Tibial nerve (tissue), 4 donors: ENCODE results near the gene TMEM98. TPM values are rescaled to one million over a fixed set of nuclear protein-coding genes. Genes with fewer than 3 reads are reported as not detected.

Source experiments
- DNase-seq, 2 donors: peaks; one replicate each; pipeline ENCODE4 v3.0.0-alpha.2; 2019; ENCODE audit warnings: low spot score in 2 of 2
- H3K27ac ChIP-seq, 4 donors: fragments of 200-600 bp; sonication (generic) in 3 of 4; one replicate each; pipeline ENCODE4 v1.5.1; 2017 to 2019; ENCODE audit warnings: mild to moderate bottlenecking in 1 of 4
- H3K27me3 ChIP-seq, 2 donors: fragments of 200-600 bp; sonication (generic) in 1 of 2; one replicate each; pipeline versions ENCODE4 v1.5.1 to v1.6.0; 2017 to 2019
- H3K36me3 ChIP-seq, 3 donors: fragments of 200-600 bp; sonication (generic); one replicate each; pipeline ENCODE4 v1.5.1; 2018 to 2019
- H3K4me1 ChIP-seq, 4 donors: fragments of 200-600 bp; sonication (generic) in 3 of 4; one replicate each; pipeline ENCODE4 v1.5.1; 2017 to 2019
- H3K4me3 ChIP-seq, 4 donors: fragments of 200-600 bp; sonication (generic) in 3 of 4; one replicate each; pipeline ENCODE4 v1.5.1; 2017 to 2019; ENCODE audit warnings: mild to moderate bottlenecking in 1 of 4, moderate library complexity in 1 of 4
- H3K9me3 ChIP-seq, 4 donors: fragments of 200-600 bp; sonication (generic) in 3 of 4; one replicate each; pipeline ENCODE4 v1.5.1; 2017 to 2019
- CTCF ChIP-seq, 5 experiments: fragments of 200-600 bp in 3 of 5; fragments of 450-650 bp in 2 of 5; sonication (generic) in 3 of 5; IDR thresholded peaks; one replicate each; pipeline ENCODE4 v1.5.1; 2016 to 2019; ENCODE audit warnings: antibody characterized with exemption in 5 of 5, mild to moderate bottlenecking in 3 of 5, moderate library complexity in 2 of 5
- EP300 ChIP-seq, 2 donors: sonication (generic); formaldehyde crosslinking; IDR thresholded peaks; one replicate each; pipeline ENCODE4 v1.6.1; 2017; ENCODE audit warnings: antibody characterized with exemption in 2 of 2, mild to moderate bottlenecking in 1 of 2
- POLR2A ChIP-seq, 2 donors: fragments of 450-650 bp; IDR thresholded peaks; one replicate each; pipeline ENCODE4 v1.6.1; 2017; ENCODE audit warnings: antibody characterized with exemption in 2 of 2, mild to moderate bottlenecking in 2 of 2, moderate library complexity in 2 of 2
- WGBS, 2 donors: methylation state at CpG; one replicate each; pipeline ENCODE4 v1.1.5; 2018; 5-methylcytosine and 5-hydroxymethylcytosine counted together
- total RNA-seq, 4 donors: library from RNA; depleted of rRNA; stranded (reverse); fragments of >200 nt; gene quantifications; one replicate each; pipeline ENCODE4 v1.1.0, GENCODE V29; 2016

The TMEM98 gene
- total RNA-seq, 4 donors from 2014 or later, result 170 to 198 (median 183) TPM

GRCh38 chr17:32899236-32900013 lies 28.5 kb upstream of the TMEM98 start:
- WGBS, 2 donors, result 59 to 65% methylated on average over 2 of the region's 2 CpGs
- Histone ChIP-seq H3K4me3 (no peak overlapping the region), H3K27me3 (peaks cover 0 to 6% of the 10 kb centered on the region in 2 donors), H3K9me3 (no peaks in the 10 kb centered on the region), H3K36me3 (no peaks in the 10 kb centered on the region), H3K4me1 (no peaks in the 10 kb centered on the region), H3K27ac (no peak overlapping the region)
- no peak for DNase-seq
- TF ChIP-seq EP300 (IDR thresholded peaks at IDR 0.05) (no peak), CTCF (IDR thresholded peaks at IDR 0.05) (no peak), POLR2A (IDR thresholded peaks at IDR 0.05) (no peak)

- TF ChIP-seq POLR2A (IDR thresholded peaks at IDR 0.05) (no peak), CTCF (IDR thresholded peaks at IDR 0.05) (no peak)
- Histone ChIP-seq H3K4me1 (no peaks in the 10 kb centered on the region), H3K4me3 (no peak overlapping the region), H3K9me3 (no peaks in the 10 kb centered on the region), H3K36me3 (no peaks in the 10 kb centered on the region), H3K27ac (no peak overlapping the region), H3K27me3 (peaks cover 0 to 7% of the 10 kb centered on the region in 2 donors)
- WGBS, 2 donors, result 87 to 95% methylated on average over 4 of the region's 4 CpGs
- no peak for DNase-seq
These were observed 26.2 kb upstream of the TMEM98 start for GRCh38 chr17:32901743-32902142.

GRCh38 chr17:32903774-32904673 lies 23.9 kb upstream of the TMEM98 start:
- Histone ChIP-seq H3K27ac (no peak overlapping the region), H3K9me3 (no peaks in the 10 kb centered on the region), H3K4me1 (no peaks in the 10 kb centered on the region), H3K27me3 (peaks cover 0 to 7% of the 10 kb centered on the region in 2 donors), H3K36me3 (no peaks in the 10 kb centered on the region), H3K4me3 (no peak overlapping the region)
- DNase-seq, result no peak
- TF ChIP-seq EP300 (IDR thresholded peaks at IDR 0.05), result no peak
- TF ChIP-seq CTCF (IDR thresholded peaks at IDR 0.05), result no peak
- no peak for TF ChIP-seq POLR2A (IDR thresholded peaks at IDR 0.05)
- 61 to 73% methylated on average over 5 of the region's 5 CpGs for WGBS, 2 donors

- 40 to 54% methylated on average over 3 of the region's 3 CpGs for WGBS, 2 donors
- no peak for TF ChIP-seq POLR2A (IDR thresholded peaks at IDR 0.05)
- TF ChIP-seq CTCF (IDR thresholded peaks at IDR 0.05), result no peak
- TF ChIP-seq EP300 (IDR thresholded peaks at IDR 0.05), result no peak
- H3K27ac ChIP-seq, result no peak overlapping the region
- no peak overlapping the region for H3K4me3 ChIP-seq
- H3K9me3 ChIP-seq, result no peaks in the 10 kb centered on the region
- H3K36me3 ChIP-seq, result no peaks in the 10 kb centered on the region
- H3K4me1 ChIP-seq, result peaks cover 0 to 2% (median 0%) of the 10 kb centered on the region in 4 donors
- peaks cover 0 to 7% of the 10 kb centered on the region in 2 donors for H3K27me3 ChIP-seq
- no peak for DNase-seq
These were observed 23.1 kb upstream of the TMEM98 start for GRCh38 chr17:32904891-32905290.

- no peaks in the 10 kb centered on the region for H3K36me3 ChIP-seq
- no peak overlapping the region for H3K4me3 ChIP-seq
- H3K27me3 ChIP-seq, result peaks cover 0 to 5% of the 10 kb centered on the region in 2 donors
- no peak for DNase-seq
- 78 to 81% methylated on average over 6 of the region's 6 CpGs for WGBS, 2 donors
- H3K9me3 ChIP-seq, result no peaks in the 10 kb centered on the region
- TF ChIP-seq EP300 (IDR thresholded peaks at IDR 0.05) (no peak), POLR2A (IDR thresholded peaks at IDR 0.05) (no peak), CTCF (IDR thresholded peaks at IDR 0.05) (no peak)
- no peak overlapping the region for H3K27ac ChIP-seq
- peaks cover 0 to 17% (median 0%) of the 10 kb centered on the region in 4 donors for H3K4me1 ChIP-seq
These were observed 20.4 kb upstream of the TMEM98 start for GRCh38 chr17:32907583-32907982.
